ENCODE results near the gene ZC3H7A. TPM values are rescaled to one million over a fixed set of nuclear protein-coding genes. Genes with fewer than 3 reads are reported as not detected.

Gene ZC3H7A
- 27.0 and 57.1 TPM in 2 replicates for total RNA-seq

GRCh38 chr16:11797166-11797956 is at the start of gene ZC3H7A:
TSS of gene ZC3H7A (minus strand) at chr16:11797258. CDS start at chr16:11782354, 14,904 bp downstream.

GRCh38 chr16:11742536-11743307 is 54.3 kb downstream of the ZC3H7A start, which contains the start of gene TXNDC11:
TSS of gene TXNDC11 (minus strand) at chr16:11742857. CDS start at chr16:11742730, 127 bp downstream.

Other genes starting within 250 kb of the ZC3H7A start
- 67.6 and 80.2 TPM in 2 replicates for gene LITAF, start 210.3 kb downstream of the ZC3H7A start, total RNA-seq
- 6.3 and 17.8 TPM in 2 replicates for gene SNN, start 128.8 kb downstream of the ZC3H7A start, total RNA-seq
- gene TXNDC11, start 54.4 kb downstream of the ZC3H7A start, total RNA-seq: 34.9 and 43.2 TPM in 2 replicates
- 116 and 227 TPM in 2 replicates for gene RSL1D1, start 54.3 kb upstream of the ZC3H7A start, total RNA-seq
- gene GSPT1, start 118.7 kb upstream of the ZC3H7A start, total RNA-seq: 42.9 and 68.4 TPM in 2 replicates
- gene NPIPB2, start 144.8 kb upstream of the ZC3H7A start, total RNA-seq: 12.2 TPM in 1 of 2 replicates, not detected in the other
- gene TNFRSF17, start 168.0 kb upstream of the ZC3H7A start, total RNA-seq: not detected in 2 replicates
- 5.0 and 8.5 TPM in 2 replicates for gene SNX29, start 179.5 kb upstream of the ZC3H7A start, total RNA-seq

Data from epithelial cell of alveolus of lung (primary cell).